Activated CD4-positive, alpha-beta T cell treated with anti-CD3 and anti-CD28 coated beads, Interleukin-10, Interleukin-2, amounts not matched to agents 100 ng/mL and 50 ng/mL, durations not matched to agents 16 hours and 8 hours (primary cell): Measurements from ENCODE around the gene TELO2.

Source experiments
- DNase-seq: peaks from one replicate; pipeline ENCODE4 v3.0.0-alpha.2; 2020

Gene TELO2

GRCh38 chr16:1500465-1501150 is 7.4 kb downstream of the TELO2 start:
- DNase-seq, result no peak

DNA sequence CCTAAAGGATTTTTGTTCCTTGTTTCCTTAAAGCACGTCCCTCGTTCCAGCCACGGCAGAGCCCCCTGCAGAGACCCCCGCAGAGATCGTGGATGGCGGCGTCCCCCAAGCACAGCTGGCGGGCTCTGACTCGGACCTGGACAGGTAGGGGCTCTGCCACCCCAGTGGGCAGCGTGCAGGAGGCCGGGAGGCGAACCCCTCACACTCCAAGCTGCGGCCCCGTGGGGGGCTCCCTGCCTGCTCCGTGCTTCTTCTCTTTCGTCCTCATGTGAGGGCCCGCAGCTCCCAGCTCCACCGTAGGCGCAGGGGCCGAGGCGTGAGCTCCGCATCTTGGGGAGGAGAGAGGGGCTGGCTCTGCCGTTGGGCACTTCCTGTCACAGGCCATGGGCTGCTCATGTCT is 8.5 kb downstream of the TELO2 start:
- DNase-seq, result no peak

GRCh38 chr16:1502092-1503004 is 9.2 kb downstream of the TELO2 start:
- no peak for DNase-seq

DNA sequence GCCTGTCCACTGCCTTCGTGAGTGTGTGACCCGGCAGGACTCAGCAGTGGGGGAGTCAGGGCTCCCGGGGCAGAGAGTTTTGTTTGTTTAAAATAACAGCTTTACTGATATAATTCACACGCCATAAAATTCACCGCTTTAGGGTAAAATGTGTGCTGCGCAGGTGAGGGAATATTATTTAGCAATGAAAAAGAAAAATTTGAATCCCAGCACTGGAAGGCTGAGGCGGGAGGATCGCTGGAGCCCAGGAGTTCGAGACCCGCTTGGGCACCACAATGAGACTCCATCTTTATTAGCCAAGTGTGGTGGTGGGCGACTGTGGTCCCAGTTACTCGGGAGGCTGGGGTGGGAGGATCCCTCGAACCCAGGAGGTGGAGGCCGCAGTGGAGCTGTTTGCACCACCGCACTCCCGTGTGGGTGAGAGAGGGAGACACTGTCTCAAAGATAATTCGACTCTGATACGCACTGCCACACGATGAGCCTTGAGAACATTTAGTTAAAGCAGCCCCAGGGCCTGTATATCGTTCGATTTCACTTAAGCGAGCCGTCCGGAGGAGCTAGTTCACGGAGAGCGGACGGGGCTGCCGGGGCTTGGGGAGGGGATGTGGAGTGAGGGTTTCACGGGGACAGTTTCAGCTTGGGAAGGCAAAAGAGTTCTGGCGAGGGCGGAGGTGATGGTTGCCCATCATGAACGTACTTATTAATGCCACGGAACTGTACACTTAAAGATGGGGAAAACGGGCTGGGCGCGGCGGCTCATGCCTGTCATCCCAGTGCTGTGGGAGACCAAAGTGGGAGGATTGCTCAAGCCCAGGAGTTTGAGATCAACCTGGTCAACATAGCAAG is 10.2 kb downstream of the TELO2 start:
- DNase-seq, result no peak

GRCh38 chr16:1505073-1505844 is 12.1 kb downstream of the TELO2 start:
- no peak for DNase-seq

- DNase-seq, result no peak
Measured at GRCh38 chr16:1505912-1506311, 12.8 kb downstream of the TELO2 start.

GRCh38 chr16:1506494-1507213 is 13.5 kb downstream of the TELO2 start:
- DNase-seq, result no peak

DNA sequence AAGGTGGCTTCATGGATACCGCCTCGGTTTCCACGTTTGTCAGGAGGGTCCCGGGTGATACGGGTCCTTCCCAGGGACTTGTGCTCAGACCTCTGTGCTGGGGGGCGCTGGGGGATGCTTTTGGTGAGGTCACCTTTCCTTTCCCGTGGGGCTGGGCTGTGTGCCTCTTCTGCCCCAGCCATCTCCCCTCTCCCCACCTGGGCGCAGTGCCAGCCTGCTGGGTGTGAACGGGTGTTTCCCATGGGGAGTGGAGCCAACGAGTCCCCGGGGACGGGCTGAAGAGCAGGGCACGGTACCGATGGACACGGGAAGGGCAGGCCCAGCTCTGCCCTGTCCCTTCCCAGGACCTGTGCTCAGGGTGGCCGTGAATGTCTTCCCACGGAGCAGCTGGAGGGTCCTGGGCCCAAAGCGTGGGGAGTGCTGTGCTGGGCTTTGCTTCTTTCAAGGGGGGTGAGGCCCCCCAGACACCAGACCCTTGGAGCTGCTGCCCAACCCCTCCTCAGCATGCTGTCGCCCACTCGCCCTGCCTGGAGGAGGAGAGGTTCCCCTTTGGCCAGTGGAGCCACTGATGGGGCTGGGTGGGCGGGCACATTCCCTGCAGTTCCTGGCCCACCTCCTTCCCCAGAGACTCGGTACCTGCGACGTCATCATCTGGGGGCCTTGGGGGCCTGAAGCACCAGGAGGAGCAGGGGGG is 15.5 kb downstream of the TELO2 start:
- no peak for DNase-seq

DNA sequence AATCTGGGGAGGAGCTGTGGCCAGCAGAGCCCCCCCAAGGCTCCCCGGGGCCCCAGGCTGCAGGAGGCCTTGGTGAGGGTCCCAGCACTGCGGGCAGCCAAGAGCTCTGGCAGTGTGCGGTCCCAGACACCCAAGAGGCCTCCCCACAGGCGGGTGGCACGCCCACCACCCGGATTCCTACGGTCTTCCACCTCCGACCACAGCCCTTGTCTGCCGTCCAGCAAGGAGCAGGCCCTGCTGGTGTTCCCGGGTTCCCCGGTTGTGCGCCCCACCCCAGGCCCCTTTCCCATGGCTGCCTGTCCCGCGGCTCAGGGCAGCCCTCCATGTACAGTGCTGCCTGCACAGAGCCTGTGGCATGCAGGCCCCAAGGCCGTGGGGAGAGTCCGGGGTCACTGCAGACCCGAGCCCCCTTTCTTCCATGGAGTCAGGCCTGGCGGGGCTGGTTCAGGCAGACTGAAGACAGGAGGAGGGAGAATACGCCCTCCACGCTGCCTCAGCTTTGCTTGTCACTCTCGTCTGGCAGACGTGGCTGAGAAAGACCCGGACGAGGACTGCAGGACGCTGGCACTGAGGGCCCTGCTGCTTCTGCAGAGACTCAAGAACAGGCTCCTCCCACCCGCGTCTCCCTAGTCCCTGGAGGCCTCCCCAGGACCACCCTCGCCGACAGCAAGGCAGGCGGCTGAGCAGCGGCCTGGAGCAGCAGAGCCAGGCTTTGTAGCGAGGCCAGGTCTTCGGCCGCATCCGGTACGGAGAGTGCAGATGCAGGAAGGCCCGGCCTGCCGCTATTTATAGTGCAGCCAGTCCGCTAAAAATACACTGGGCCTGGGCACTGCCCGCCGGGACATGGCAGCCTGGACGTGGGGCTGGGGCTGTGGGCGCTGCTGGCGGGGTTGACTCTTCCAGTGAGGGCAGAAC is 16.4 kb downstream of the TELO2 start:
- no peak for DNase-seq

- no peak for DNase-seq
Measured at GRCh38 chr16:1510272-1510671, 17.1 kb downstream of the TELO2 start.

DNA sequence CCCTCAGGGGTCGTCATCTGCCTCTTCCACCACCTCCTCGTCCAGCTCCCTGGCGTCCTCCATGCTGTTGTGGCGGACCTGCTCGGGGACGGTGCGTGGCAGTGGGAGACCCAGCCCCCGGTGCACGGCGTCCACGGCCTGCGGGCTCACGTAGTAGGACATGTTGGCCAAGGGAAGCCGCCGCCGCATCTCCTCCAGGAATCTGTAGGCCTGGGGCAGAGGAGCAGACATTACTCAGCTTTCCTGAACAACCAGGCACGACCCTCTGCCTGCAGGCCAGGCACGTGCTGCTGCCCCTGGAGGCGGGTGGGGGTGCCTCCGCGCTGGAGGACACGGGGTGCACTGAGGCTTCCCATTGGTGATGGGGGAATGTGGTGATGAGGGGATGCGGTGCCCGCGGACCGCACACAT is 17.8 kb downstream of the TELO2 start:
- DNase-seq, result no peak

DNA sequence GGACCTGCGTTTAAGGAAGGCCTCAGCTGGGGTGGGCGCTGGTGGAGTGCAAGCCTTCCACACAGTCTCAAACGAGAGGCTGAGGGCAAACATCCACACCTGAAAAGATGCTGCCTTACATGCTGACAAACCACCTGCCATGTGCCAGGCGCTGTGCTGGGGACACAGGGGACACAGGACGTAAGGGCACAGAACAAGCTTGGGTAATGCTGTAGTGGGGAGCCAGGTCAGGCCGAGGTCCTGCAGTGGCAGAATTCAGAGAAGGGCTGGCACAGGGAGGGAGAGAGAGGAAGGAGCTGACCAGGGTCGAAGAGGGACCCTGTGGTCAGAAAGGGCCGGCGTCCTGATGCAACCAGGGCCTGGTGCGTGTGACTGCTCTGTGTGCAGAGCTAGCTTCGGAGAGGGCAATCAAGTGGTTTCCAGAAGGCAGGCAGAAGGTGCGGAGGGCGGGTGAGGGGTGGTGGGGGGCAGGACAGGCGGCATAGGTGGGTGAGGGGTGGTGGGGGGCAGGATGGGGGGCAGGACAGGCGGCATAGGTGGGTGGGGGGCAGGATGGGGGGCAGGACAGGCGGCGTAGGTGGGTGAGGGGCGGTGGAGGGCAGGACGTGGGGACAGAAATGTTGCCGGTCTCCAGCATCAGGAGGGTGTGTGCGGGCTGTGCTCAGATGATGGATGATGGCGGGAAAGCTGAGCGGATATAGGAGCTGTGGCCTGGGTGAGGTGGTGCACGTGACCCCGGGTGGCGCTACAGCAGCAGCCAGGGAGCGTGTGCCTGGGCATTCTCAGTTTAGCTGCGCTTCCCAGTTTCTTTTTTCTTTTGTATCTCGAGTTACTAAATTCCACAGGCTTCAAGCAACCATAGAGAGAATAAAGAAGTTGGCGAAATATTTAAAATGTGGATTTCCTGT is 18.8 kb downstream of the TELO2 start:
- DNase-seq, result no peak

DNA sequence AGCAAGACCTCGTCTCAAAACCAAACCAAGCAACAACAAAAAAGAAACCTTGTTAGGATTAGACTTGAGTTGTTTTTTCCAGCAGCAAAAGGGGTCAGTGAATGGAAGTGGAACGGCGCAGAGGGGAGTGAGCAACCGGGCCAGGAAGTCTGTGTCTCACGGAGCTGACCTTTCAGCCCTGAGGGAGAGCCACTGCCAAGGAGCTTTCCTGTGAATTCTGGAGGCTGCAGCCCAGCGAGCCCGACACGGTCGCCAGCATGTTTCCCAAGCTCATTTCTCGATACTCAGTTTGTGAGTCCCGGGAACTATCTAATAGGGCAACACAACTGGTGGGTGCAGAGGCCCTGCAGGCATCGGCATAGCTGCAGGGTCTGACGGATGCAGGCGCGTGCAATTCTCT is 19.6 kb downstream of the TELO2 start:
- no peak for DNase-seq

GRCh38 chr16:1514507-1514906 is 21.3 kb downstream of the TELO2 start:
- DNase-seq, result no peak

- DNase-seq, result no peak
Measured at GRCh38 chr16:1518626-1519135, 25.5 kb downstream of the TELO2 start.

DNA sequence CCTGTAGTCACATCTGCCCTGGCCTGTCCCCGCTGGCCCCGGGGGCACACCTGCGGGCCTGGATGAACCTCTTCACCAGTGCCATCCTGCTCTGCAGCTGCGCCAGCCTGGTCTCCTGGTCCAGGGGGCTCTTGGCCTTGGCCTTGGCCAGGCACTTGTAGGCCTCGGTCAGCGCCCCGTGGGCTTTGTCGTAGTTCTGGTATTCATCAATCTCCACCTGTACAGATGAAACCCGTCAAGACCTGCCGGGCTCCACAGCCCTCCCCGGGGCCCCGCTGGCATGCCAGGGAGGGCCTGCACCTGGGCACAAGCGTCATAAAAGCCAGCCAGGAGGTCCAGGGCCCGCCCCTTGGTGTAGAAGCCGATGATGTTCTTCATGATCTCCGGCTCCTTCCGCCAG is 26.7 kb downstream of the TELO2 start:
- DNase-seq, result no peak

GRCh38 chr16:1520461-1520860 is 27.3 kb downstream of the TELO2 start:
- DNase-seq, result no peak

DNA sequence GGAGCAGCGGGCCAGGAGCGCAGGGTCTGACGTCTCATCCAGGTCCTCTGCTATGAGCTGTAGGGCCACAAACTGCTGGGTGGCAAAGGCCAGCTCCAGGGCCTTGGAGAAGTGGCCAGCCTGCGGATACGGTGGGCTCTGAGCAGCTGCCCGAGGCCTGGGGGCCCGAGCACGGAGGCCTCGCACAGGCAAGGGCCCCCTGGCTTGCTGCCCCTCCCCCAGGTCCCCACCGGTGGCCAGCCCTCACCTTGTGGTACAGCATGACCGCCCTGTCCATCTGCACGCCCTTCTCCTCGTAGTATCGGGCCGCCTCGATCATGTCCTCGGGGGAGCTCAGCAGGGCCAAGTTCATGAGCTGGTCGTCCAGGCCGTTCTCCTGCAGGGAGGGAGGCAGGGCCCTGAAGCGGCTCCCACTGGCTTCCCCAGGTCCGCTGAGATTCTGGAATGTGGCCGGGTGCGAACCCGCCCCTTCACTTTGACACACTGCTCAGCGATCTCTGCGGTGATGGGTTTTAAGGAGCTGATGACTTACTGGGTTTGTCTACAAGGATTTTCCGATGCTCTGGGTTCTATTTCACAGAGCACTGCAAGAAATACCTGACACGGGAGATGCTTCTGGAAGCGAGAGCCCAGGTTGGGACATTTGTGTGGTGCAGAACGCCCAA is 30.6 kb downstream of the TELO2 start:
- DNase-seq, result no peak
